ENCODE data around the gene FBXO42. TPM values are rescaled to one million over a fixed set of nuclear protein-coding genes. Genes with fewer than 3 reads are reported as not detected.

The FBXO42 gene
- total and polyA plus RNA-seq, 12 donors, result 12.4 to 26.6 (median 20.5) TPM

DNA sequence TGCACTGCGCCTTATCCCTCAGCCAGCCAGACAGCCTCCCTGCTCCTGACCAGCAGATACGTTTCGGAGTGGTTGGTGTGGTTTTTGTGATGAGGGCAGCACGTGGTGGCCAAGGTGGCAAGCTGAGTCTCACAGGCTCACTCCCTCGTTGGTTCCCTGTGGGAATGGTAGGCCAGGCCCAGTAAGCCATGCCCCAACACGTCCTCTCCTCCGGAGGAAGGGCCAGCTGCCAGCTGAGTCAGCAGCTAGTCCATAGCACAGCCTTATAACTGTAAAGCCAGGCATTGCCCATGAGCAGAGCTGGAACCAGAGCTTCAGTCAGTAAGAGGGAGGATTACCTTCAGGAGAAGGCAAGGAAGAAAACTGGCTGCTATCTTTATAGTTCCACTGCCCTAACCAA, 44.3 kb upstream of the FBXO42 start:
- WGBS, 2 donors, result 60 to 65% methylated on average over 7 of the region's 7 CpGs
- peak in 1 of 2 donors; percentile 29 for DNase-seq
- peaks cover 15 to 46% (median 35%) of the 10 kb centered on the region in 9 donors for H3K4me1 ChIP-seq
- TF ChIP-seq, protein P1, sequence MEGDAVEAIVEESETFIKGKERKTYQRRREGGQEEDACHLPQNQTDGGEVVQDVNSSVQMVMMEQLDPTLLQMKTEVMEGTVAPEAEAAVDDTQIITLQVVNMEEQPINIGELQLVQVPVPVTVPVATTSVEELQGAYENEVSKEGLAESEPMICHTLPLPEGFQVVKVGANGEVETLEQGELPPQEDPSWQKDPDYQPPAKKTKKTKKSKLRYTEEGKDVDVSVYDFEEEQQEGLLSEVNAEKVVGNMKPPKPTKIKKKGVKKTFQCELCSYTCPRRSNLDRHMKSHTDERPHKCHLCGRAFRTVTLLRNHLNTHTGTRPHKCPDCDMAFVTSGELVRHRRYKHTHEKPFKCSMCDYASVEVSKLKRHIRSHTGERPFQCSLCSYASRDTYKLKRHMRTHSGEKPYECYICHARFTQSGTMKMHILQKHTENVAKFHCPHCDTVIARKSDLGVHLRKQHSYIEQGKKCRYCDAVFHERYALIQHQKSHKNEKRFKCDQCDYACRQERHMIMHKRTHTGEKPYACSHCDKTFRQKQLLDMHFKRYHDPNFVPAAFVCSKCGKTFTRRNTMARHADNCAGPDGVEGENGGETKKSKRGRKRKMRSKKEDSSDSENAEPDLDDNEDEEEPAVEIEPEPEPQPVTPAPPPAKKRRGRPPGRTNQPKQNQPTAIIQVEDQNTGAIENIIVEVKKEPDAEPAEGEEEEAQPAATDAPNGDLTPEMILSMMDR (IDR thresholded peaks at IDR 0.05), result no peak
- H3K9me3 ChIP-seq, result no peaks in the 10 kb centered on the region
- no peak overlapping the region for H3K4me3 ChIP-seq
- H3K36me3 ChIP-seq, result peaks cover 0 to 75% (median 18%) of the 10 kb centered on the region in 9 donors
- H3K27me3 ChIP-seq, result no peaks in the 10 kb centered on the region
- H3K27ac ChIP-seq, result peak overlapping the region in 4 of 10 donors; percentile 26 to 66 (median 36)
- intact Hi-C loops (cut with DNase I), result loop anchor here in 1 of 10 donors (2.0 kb wide), 1 partner anchor 60 kb away; no protein-coding TSS in a partner anchor
- peak in 1 of 8 donors; percentile 35 for ATAC-seq

GRCh38 chr1:16394977-16395376, 42.7 kb upstream of the FBXO42 start:
- 91% methylated on average over 13 of the region's 13 CpGs for WGBS, 2 donors
- Histone ChIP-seq H3K9me3 (no peaks in the 10 kb centered on the region), H3K36me3 (peaks cover 0 to 73% (median 18%) of the 10 kb centered on the region in 9 donors), H3K27ac (no peak overlapping the region), H3K4me3 (no peak overlapping the region), H3K27me3 (no peaks in the 10 kb centered on the region), H3K4me1 (peaks cover 16 to 62% (median 51%) of the 10 kb centered on the region in 9 donors)
- no peak for ATAC-seq
- no peak for DNase-seq
- TF ChIP-seq, protein P1 (IDR thresholded peaks at IDR 0.05), result no peak
- intact Hi-C loops (cut with DNase I), result no loop called here

DNA sequence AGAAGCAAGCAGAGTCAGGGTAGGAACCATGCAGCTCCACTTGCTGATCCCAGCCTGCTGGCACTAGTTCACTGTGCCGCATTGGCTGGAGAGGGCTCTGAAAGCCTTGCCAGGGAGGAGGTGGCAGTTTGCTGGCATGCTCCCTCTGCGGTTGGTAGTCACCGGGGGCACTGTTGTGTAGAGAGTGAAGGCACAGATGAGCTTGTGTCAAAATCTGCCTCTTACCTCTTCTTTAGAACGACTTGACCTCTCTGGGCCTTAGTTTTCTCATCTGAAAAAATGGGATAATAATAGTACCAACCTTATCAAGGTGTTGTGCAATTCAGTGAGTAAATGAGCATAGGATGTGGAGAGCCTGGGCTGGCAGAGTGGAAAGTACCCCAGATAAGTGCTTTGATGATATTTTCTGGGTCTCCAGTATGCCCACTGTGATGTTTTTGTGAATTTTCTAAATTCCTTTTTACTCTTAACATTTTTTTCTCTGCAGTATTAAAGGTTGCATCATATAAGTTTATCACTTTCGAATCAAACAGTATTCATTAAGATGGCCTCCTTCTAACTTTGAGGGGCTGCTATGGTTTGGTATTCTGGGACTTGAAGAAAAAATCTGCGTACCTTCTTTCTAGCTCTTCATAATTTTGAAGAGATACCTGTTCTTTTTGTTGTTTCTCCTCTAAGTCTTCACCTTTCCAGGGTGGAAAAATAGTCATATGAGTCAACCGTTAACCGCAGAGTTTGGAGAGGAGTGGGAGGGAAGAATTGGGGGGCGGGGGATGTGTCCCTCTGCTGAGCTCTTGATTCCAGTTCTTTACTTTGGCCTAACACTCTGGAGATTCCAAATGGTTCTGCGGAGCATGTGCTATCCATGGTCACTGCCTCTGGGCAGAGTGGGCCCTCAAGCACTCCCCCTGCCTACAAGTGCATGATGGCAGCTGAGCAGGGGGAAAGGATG, 41.6 kb upstream of the FBXO42 start:
- peaks cover 0 to 62% (median 18%) of the 10 kb centered on the region in 9 donors for H3K36me3 ChIP-seq

More for the DNA sequence above, 41.6 kb upstream of the FBXO42 start:
- Histone ChIP-seq H3K27me3 (no peaks in the 10 kb centered on the region), H3K4me1 (peaks cover 17 to 68% (median 55%) of the 10 kb centered on the region in 9 donors), H3K27ac (peak overlapping the region in 2 of 10 donors; percentile 1 to 16), H3K9me3 (no peaks in the 10 kb centered on the region), H3K4me3 (no peak overlapping the region)
- DNase-seq, result peak in 1 of 2 donors; percentile 20
- 80 to 87% methylated on average over 10 of the region's 10 CpGs for WGBS, 2 donors
- ATAC-seq, result peak in 4 of 8 donors; percentile 11 to 45 (median 24)
- TF ChIP-seq, protein P1 (IDR thresholded peaks at IDR 0.05), result no peak
- intact Hi-C loops (cut with DNase I), result no loop called here

Data from heart right ventricle (tissue), 16 donors.